ENCODE results near the gene PRKCQ. TPM values are rescaled to one million over a fixed set of nuclear protein-coding genes. Genes with fewer than 3 reads are reported as not detected.

The PRKCQ gene
- total RNA-seq, 2 donors from 2014 or later = 66.3 to 70.0 TPM

GRCh38 chr10:6603142-6604125, 23.4 kb upstream of the PRKCQ start:
- no peaks in the 10 kb centered on the region for H3K9me3 ChIP-seq (ENCODE audit: control insufficient read depth, low read length, poor library complexity, severe bottlenecking)
- peaks cover 8% of the 10 kb centered on the region for H3K36me3 Mint-ChIP-seq (ENCODE audit: low read depth)
- ATAC-seq (no peak), DNase-seq (no peak)
- H3K4me3 Mint-ChIP-seq = no peak overlapping the region
- no peaks in the 10 kb centered on the region for H3K27me3 Mint-ChIP-seq
- H3K4me1 Mint-ChIP-seq = peaks cover 47% of the 10 kb centered on the region
- H3K27ac Mint-ChIP-seq = peak overlapping the region; percentile 88

DNA sequence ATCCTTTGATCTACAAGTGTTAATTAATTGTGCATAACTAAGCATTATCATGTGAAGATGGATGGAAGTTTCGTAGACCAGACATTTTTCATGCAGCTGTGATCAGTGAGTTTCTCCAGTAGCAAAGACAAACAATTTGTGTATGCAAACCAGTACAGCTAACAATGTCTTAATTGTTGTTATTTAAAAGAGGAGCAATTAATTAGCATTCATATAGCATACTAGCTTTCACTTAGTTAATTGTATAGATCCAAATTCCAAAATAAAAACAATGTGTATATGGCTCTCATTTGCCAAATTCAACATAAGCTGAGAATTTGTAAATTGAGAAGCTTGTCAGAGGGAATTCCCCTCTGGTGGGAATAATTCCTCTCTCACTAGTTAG, 22.6 kb upstream of the PRKCQ start:
- H3K27me3 Mint-ChIP-seq = no peaks in the 10 kb centered on the region
- peak overlapping the region; percentile 88 for H3K27ac Mint-ChIP-seq
- ATAC-seq (no peak), DNase-seq (no peak)
- H3K9me3 ChIP-seq (ENCODE audit: control insufficient read depth, low read length, poor library complexity, severe bottlenecking) = no peaks in the 10 kb centered on the region
- peaks cover 10% of the 10 kb centered on the region for H3K36me3 Mint-ChIP-seq (ENCODE audit: low read depth)
- H3K4me3 Mint-ChIP-seq = no peak overlapping the region
- H3K4me1 Mint-ChIP-seq = peaks cover 51% of the 10 kb centered on the region

- no peaks in the 10 kb centered on the region for H3K27me3 Mint-ChIP-seq
- H3K4me3 Mint-ChIP-seq = no peak overlapping the region
- H3K27ac Mint-ChIP-seq = peak overlapping the region; percentile 88
- no peak for DNase-seq
- H3K9me3 ChIP-seq (ENCODE audit: control insufficient read depth, low read length, poor library complexity, severe bottlenecking) = no peaks in the 10 kb centered on the region
- ATAC-seq = no peak
- H3K4me1 Mint-ChIP-seq = peaks cover 52% of the 10 kb centered on the region
- H3K36me3 Mint-ChIP-seq (ENCODE audit: low read depth) = peaks cover 10% of the 10 kb centered on the region
Observed at GRCh38 chr10:6602026-6602699, 22.1 kb upstream of the PRKCQ start.

DNA sequence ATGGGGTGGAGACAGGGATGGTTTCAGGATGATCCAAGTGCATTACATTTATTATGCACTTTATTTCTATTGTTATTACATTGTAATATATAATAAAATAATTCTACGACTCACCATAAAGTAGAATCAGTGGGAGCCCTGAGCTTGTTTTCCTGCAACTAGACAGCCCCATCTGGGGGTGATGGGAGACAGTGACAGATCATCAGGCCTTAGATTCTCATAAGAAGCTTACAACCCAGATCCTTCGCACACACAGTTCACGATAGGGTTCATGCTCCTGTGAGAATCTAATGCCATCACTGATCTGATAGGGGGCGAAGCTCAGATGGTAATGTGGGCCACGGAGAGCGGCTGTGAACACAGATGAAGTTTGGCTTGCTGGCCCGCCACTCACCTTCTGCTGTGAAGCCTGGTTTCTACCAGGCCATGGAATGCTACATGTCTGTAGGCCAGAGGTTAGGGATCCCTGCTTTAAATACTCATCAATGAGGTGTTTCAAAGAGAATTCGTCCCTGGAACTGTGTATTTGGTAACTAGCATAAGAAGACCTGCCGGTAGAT, 21.2 kb upstream of the PRKCQ start:
- Mint-ChIP-seq H3K4me3 (peak overlapping the region; percentile 52), H3K27ac (peak overlapping the region; percentile 88), H3K27me3 (no peaks in the 10 kb centered on the region), H3K36me3 (ENCODE audit: low read depth) (peaks cover 12% of the 10 kb centered on the region), H3K4me1 (peaks cover 51% of the 10 kb centered on the region)
- DNase-seq = no peak
- no peaks in the 10 kb centered on the region for H3K9me3 ChIP-seq (ENCODE audit: control insufficient read depth, low read length, poor library complexity, severe bottlenecking)
- ATAC-seq = peak; percentile 65

- H3K4me1 Mint-ChIP-seq = peaks cover 49% of the 10 kb centered on the region
- H3K36me3 Mint-ChIP-seq (ENCODE audit: low read depth) = peaks cover 12% of the 10 kb centered on the region
- DNase-seq (no peak), ATAC-seq (peak; percentile 50)
- H3K27ac Mint-ChIP-seq = peak overlapping the region; percentile 88
- no peaks in the 10 kb centered on the region for H3K9me3 ChIP-seq (ENCODE audit: control insufficient read depth, low read length, poor library complexity, severe bottlenecking)
- no peaks in the 10 kb centered on the region for H3K27me3 Mint-ChIP-seq
- H3K4me3 Mint-ChIP-seq = peak overlapping the region; percentile 68
Observed at GRCh38 chr10:6600224-6600987, 20.3 kb upstream of the PRKCQ start.

GRCh38 chr10:6598679-6599078, 18.6 kb upstream of the PRKCQ start:
- no peaks in the 10 kb centered on the region for H3K9me3 ChIP-seq (ENCODE audit: control insufficient read depth, low read length, poor library complexity, severe bottlenecking)
- H3K4me3 Mint-ChIP-seq = no peak overlapping the region
- no peak for DNase-seq
- no peaks in the 10 kb centered on the region for H3K27me3 Mint-ChIP-seq
- H3K4me1 Mint-ChIP-seq = peaks cover 53% of the 10 kb centered on the region
- ATAC-seq = no peak
- H3K36me3 Mint-ChIP-seq (ENCODE audit: low read depth) = peaks cover 9% of the 10 kb centered on the region
- peak overlapping the region; percentile 88 for H3K27ac Mint-ChIP-seq

DNA sequence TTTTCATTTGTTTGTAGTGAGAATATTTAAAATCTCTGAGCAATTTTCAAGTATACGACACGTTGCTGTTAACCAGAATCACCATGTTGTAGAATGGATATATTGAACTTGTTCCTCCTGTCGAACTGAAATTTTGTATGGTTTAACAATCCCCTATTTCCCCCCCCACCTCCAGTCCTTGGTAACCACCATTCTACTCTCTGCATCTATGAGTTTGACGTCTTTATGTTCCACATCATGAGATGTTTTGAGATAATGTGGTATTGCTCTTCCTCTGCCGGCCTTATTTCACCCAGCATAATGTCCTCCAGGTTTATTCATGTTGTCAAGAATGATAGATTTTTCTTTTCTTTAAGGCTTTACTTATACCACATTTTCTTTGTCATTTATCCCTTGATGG, 17.4 kb upstream of the PRKCQ start:
- H3K36me3 Mint-ChIP-seq (ENCODE audit: low read depth) = peaks cover 9% of the 10 kb centered on the region
- no peak overlapping the region for H3K4me3 Mint-ChIP-seq
- ATAC-seq (no peak), DNase-seq (no peak)
- no peaks in the 10 kb centered on the region for H3K9me3 ChIP-seq (ENCODE audit: control insufficient read depth, low read length, poor library complexity, severe bottlenecking)
- H3K27ac Mint-ChIP-seq = peak overlapping the region; percentile 51
- H3K27me3 Mint-ChIP-seq = no peaks in the 10 kb centered on the region
- peaks cover 62% of the 10 kb centered on the region for H3K4me1 Mint-ChIP-seq

- no peaks in the 10 kb centered on the region for H3K9me3 ChIP-seq (ENCODE audit: control insufficient read depth, low read length, poor library complexity, severe bottlenecking)
- no peaks in the 10 kb centered on the region for H3K27me3 Mint-ChIP-seq
- ATAC-seq (no peak), DNase-seq (no peak)
- peaks cover 9% of the 10 kb centered on the region for H3K36me3 Mint-ChIP-seq (ENCODE audit: low read depth)
- peaks cover 55% of the 10 kb centered on the region for H3K4me1 Mint-ChIP-seq
- H3K4me3 Mint-ChIP-seq = no peak overlapping the region
- no peak overlapping the region for H3K27ac Mint-ChIP-seq
Observed at GRCh38 chr10:6595499-6595898, 15.4 kb upstream of the PRKCQ start.

DNA sequence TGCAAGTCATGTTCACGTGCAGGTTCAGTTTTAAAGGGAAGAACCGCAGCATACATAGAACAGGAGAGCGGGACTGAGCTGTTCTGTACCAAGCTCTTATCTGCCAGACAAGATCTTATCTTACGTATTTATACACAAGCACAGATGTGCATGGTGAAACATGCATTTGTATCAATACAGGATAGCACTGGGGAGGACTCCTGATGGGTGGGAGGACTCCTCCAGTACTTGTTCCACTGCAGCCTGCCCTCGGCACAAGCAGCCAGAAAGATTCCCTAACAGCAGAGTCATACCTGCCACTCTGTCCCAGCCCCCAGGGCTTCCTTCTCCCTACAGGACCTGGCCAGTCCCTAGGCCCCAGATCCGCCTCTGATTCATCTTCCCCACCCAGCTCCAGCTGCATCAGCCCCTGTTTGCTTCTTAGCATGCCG, 13.2 kb upstream of the PRKCQ start:
- no peaks in the 10 kb centered on the region for H3K27me3 Mint-ChIP-seq
- H3K9me3 ChIP-seq (ENCODE audit: control insufficient read depth, low read length, poor library complexity, severe bottlenecking) = no peaks in the 10 kb centered on the region
- ATAC-seq (peak; percentile 60), DNase-seq (no peak)
- peak overlapping the region; percentile 92 for H3K27ac Mint-ChIP-seq
- H3K4me3 Mint-ChIP-seq = peak overlapping the region; percentile 77
- H3K36me3 Mint-ChIP-seq (ENCODE audit: low read depth) = peaks cover 11% of the 10 kb centered on the region
- H3K4me1 Mint-ChIP-seq = peaks cover 54% of the 10 kb centered on the region

DNA sequence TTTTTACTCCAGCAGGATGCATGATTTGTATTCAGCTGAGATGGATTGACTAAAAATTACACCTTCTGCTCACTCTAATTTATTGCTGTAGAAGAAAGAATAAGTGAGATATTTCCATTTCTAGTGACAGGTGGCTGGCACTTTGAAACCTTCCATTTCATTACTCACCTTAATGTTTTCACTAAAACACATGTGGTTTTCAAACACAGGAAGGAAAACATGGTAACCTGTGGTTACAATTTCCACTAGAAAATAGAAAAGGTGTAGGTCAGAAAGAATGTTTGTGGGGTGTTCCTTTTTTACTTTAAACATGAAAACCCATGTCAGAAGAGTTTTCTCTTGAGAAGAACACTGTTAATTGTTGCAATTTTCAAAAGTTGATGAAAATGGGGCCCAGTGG, 12.0 kb upstream of the PRKCQ start:
- Mint-ChIP-seq H3K27ac (peak overlapping the region; percentile 92), H3K36me3 (ENCODE audit: low read depth) (peaks cover 13% of the 10 kb centered on the region), H3K4me3 (peak overlapping the region; percentile 32), H3K27me3 (no peaks in the 10 kb centered on the region), H3K4me1 (peaks cover 52% of the 10 kb centered on the region)
- no peaks in the 10 kb centered on the region for H3K9me3 ChIP-seq (ENCODE audit: control insufficient read depth, low read length, poor library complexity, severe bottlenecking)
- peak; percentile 81 for ATAC-seq
- no peak for DNase-seq

GRCh38 chr10:6591668-6592067, 11.6 kb upstream of the PRKCQ start:
- Mint-ChIP-seq H3K27me3 (no peaks in the 10 kb centered on the region), H3K4me3 (peak overlapping the region; percentile 32), H3K4me1 (peaks cover 53% of the 10 kb centered on the region), H3K36me3 (ENCODE audit: low read depth) (peaks cover 12% of the 10 kb centered on the region), H3K27ac (peak overlapping the region; percentile 92)
- H3K9me3 ChIP-seq (ENCODE audit: control insufficient read depth, low read length, poor library complexity, severe bottlenecking) = no peaks in the 10 kb centered on the region
- DNase-seq (no peak), ATAC-seq (peak; percentile 20)

DNA sequence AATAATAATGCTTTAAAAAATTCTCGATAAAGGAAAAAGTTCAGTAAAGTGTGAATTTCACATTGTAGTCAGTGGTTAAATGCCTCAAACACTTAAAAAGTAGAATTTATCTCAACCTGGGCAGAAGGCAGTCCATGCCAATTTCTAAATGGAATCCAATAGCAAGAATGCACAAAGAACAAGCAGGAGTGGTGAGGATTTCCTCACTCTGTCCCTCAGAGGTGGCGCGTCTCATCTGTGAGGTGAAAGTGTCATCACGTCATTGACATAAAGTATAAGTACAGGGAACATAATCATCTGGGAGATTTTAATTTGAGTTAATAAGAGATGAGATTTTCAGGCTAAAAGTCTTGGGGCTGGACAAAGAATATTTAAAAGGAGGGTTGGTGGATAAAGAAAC, 10.0 kb upstream of the PRKCQ start:
- no peak for DNase-seq
- Mint-ChIP-seq H3K36me3 (ENCODE audit: low read depth) (peaks cover 12% of the 10 kb centered on the region), H3K27ac (peak overlapping the region; percentile 92), H3K4me3 (peak overlapping the region; percentile 32), H3K4me1 (peaks cover 59% of the 10 kb centered on the region), H3K27me3 (no peaks in the 10 kb centered on the region)
- no peak for ATAC-seq
- H3K9me3 ChIP-seq (ENCODE audit: control insufficient read depth, low read length, poor library complexity, severe bottlenecking) = no peaks in the 10 kb centered on the region
